Upper lobe of left lung (tissue), 6 donors: ENCODE data around the gene GNA14. TPM values are rescaled to one million over a fixed set of nuclear protein-coding genes. Genes with fewer than 3 reads are reported as not detected.

Source experiments
- ATAC-seq, 2 donors: fragments of 200-7000 bp; cut with Tn5 transposase; one replicate each; pipeline ENCODE4 v1.9.1; 2022; ENCODE audit warnings: mild to moderate bottlenecking in 2 of 2, moderate library complexity in 2 of 2; ENCODE audit not compliant: low FRiP score in 2 of 2
- DNase-seq, 2 donors: peaks; one replicate each; pipeline ENCODE4 v3.0.0-alpha.2; 2019 to 2020
- H3K27ac ChIP-seq, 4 donors: fragments of 200-600 bp; sonication (generic); one replicate each; pipeline ENCODE4 v1.5.1; 2016 to 2019
- H3K27me3 ChIP-seq, 4 donors: fragments of 200-600 bp; sonication (generic); one replicate each; pipeline ENCODE4 v1.5.1; 2017 to 2019
- H3K36me3 ChIP-seq, 4 donors: fragments of 200-600 bp; sonication (generic); one replicate each; pipeline ENCODE4 v1.5.1; 2016 to 2019
- H3K4me1 ChIP-seq, 4 donors: fragments of 200-600 bp; sonication (generic); one replicate each; pipeline ENCODE4 v1.5.1; 2018 to 2019
- H3K4me3 ChIP-seq, 4 donors: fragments of 200-600 bp; sonication (generic); one replicate each; pipeline ENCODE4 v1.5.1; 2017 to 2019; ENCODE audit warnings: mild to moderate bottlenecking in 2 of 4, moderate library complexity in 1 of 4
- H3K9me3 ChIP-seq, 4 donors: fragments of 200-600 bp; sonication (generic); one replicate each; pipeline ENCODE4 v1.5.1; 2018 to 2019
- CTCF ChIP-seq, 6 experiments: fragments of 450-650 bp in 4 of 6; fragments of 200-600 bp in 2 of 6; sonication (generic) in 2 of 6; IDR thresholded peaks; one replicate each; pipeline ENCODE4 v1.5.1; 2016 to 2019; ENCODE audit warnings: antibody characterized with exemption in 6 of 6
- EP300 ChIP-seq, 4 donors: sonication (generic); formaldehyde crosslinking; IDR thresholded peaks; one replicate each; pipeline ENCODE4 v1.5.1; 2017; ENCODE audit warnings: antibody characterized with exemption in 4 of 4, control low read depth in 2 of 4
- POLR2A ChIP-seq, 4 donors: fragments of 450-650 bp; IDR thresholded peaks; one replicate each; pipeline ENCODE4 v1.5.1; 2016 to 2017; ENCODE audit warnings: antibody characterized with exemption in 4 of 4, mild to moderate bottlenecking in 2 of 4
- POLR2AphosphoS5 ChIP-seq, 2 donors: sonication (generic); formaldehyde crosslinking; IDR thresholded peaks; one replicate each; pipeline ENCODE4 v1.5.1; 2017; ENCODE audit warnings: antibody characterized with exemption in 2 of 2
- WGBS, 2 donors: methylation state at CpG; one replicate each; pipeline ENCODE4 v1.1.5; 2017 to 2018; 5-methylcytosine and 5-hydroxymethylcytosine counted together
- total RNA-seq, 6 donors: library from RNA; depleted of rRNA in 4 of 6; stranded (reverse); fragments of >200 nt in 4 of 6; gene quantifications; one replicate each; pipeline versions ENCODE4 v1.1.0 to v1.2.1, GENCODE V29; 2016 to 2021
- donor health status: DM: no; HTN: no; CAD: no; lungs with moderate emphysema.
- donor health status: DM: no; HTN: yes; CAD: no; lungs with severe emphysema.

GNA14 gene
- total RNA-seq, 6 donors from 2014 or later: 6.0 to 28.3 (median 14.9) TPM

DNA sequence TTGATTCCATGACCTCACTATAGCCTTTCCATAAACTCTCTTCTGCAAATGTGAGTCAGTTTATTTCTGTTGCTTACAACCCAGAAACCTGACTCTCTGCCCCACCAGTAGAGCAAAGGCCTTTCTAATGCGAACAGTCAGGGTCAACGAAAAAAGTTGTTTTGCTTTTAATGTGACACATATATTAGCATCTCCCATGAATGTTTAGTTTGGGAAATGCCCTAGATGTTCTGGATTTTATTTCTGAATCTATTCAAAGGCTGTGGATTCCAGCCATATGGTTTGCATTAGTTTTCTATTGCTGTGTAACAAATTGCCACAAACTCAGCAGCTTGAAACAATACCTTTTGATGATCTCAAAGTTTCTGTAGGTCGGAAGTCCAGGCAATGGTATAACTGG lies 193.5 kb downstream of the GNA14 start:
- DNase-seq: no peak
- H3K9me3 ChIP-seq: no peaks in the 10 kb centered on the region
- H3K4me1 ChIP-seq: peaks cover 10 to 20% (median 16%) of the 10 kb centered on the region in 4 donors
- no peak overlapping the region for H3K4me3 ChIP-seq
- ATAC-seq: no peak
- no peaks in the 10 kb centered on the region for H3K36me3 ChIP-seq
- WGBS, 2 donors: 82 to 92% methylated on average over 3 of the region's 3 CpGs
- TF ChIP-seq POLR2AphosphoS5 (IDR thresholded peaks at IDR 0.05) (no peak), CTCF (IDR thresholded peaks at IDR 0.05) (no peak), POLR2A (IDR thresholded peaks at IDR 0.05) (no peak), EP300 (IDR thresholded peaks at IDR 0.05) (no peak)
- no peaks in the 10 kb centered on the region for H3K27me3 ChIP-seq
- H3K27ac ChIP-seq: no peak overlapping the region

DNA sequence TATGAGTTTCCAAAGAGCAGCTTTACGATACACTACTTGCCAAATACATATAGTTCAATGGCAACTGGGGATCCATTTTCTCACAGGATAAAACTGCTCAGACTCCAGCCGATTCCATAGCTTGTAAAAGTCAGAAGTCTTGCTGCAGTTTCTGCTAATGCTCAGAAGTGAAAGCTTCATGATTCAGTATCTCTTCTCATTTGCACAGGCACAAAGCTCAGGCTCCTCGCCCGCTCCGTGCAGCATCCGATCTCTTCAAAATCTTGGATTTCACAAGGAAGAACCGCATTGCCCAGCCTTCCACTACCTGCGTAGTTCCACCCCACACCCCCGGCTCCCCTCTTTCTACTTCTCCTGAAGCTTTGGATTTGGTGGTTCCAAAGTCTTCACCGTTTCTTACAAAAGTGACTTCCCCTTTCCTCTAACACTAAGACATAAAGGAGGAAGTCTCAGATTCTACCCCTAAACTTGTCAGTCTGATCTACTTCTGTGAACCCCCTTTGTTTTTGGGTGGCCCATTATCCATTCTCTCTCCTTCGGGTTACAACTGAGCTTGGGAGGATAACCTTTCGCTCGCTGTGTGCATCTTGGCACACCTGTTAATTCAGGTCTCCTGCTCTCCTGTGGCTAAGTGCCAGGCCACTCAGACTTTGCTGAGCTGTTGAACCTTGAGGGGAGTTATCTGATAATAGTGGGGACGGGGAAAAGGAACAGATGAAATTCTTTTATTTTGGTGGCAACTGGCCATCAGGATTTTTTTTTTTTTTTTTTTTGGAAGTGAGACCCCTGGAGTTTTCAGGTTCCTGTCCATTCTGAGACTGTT lies 194.1 kb downstream of the GNA14 start:
- Histone ChIP-seq H3K36me3 (no peaks in the 10 kb centered on the region), H3K4me3 (no peak overlapping the region), H3K27ac (no peak overlapping the region), H3K4me1 (peaks cover 13 to 20% (median 16%) of the 10 kb centered on the region in 4 donors), H3K9me3 (no peaks in the 10 kb centered on the region), H3K27me3 (no peaks in the 10 kb centered on the region)
- no peak for TF ChIP-seq EP300 (IDR thresholded peaks at IDR 0.05)
- TF ChIP-seq POLR2AphosphoS5 (IDR thresholded peaks at IDR 0.05): no peak
- TF ChIP-seq POLR2A (IDR thresholded peaks at IDR 0.05): no peak
- no peak for TF ChIP-seq CTCF (IDR thresholded peaks at IDR 0.05)
- DNase-seq (no peak), ATAC-seq (peak in 1 of 2 donors; percentile 24)
- WGBS, 2 donors: 74 to 76% methylated on average over 14 of the region's 14 CpGs

DNA sequence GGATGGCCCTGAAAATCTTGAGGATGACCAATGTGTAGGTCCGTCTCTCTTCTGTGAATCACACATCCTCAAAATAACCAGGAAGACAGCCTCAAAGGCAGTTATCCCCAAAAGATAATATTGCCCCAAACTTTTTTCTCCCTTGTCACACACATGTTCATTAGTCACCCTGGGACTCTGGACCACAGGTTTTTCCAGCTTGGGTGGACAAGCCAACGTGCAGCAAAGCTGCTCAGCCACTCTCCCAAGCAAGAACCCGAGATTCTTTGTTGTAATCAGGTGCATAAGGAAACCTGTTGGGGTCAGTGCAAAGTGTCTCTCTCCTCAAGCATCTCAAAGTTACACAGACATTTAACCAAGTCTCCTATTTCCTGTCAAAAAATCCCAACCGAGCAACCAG lies 196.6 kb downstream of the GNA14 start:
- WGBS, 2 donors: 88 to 96% methylated on average over 4 of the region's 4 CpGs
- no peak for ATAC-seq

GRCh38 chr9:77450085-77450475 lies 198.0 kb downstream of the GNA14 start:
- Histone ChIP-seq H3K36me3 (no peaks in the 10 kb centered on the region), H3K27ac (peak overlapping the region in 2 of 4 donors; percentile 4 to 62), H3K9me3 (no peaks in the 10 kb centered on the region), H3K27me3 (no peaks in the 10 kb centered on the region), H3K4me3 (no peak overlapping the region), H3K4me1 (peaks cover 0 to 4% (median 0%) of the 10 kb centered on the region in 4 donors)
- 91 to 94% methylated on average over 4 of the region's 4 CpGs for WGBS, 2 donors
- DNase-seq: no peak
- TF ChIP-seq POLR2A (IDR thresholded peaks at IDR 0.05) (no peak), EP300 (IDR thresholded peaks at IDR 0.05) (no peak), POLR2AphosphoS5 (IDR thresholded peaks at IDR 0.05) (no peak)
- ATAC-seq: no peak

More for the DNA sequence above, 196.6 kb downstream of the GNA14 start:
- Histone ChIP-seq H3K36me3 (no peaks in the 10 kb centered on the region), H3K4me3 (no peak overlapping the region), H3K27ac (no peak overlapping the region), H3K27me3 (no peaks in the 10 kb centered on the region), H3K9me3 (no peaks in the 10 kb centered on the region), H3K4me1 (peaks cover 0 to 4% (median 3%) of the 10 kb centered on the region in 4 donors)
- no peak for TF ChIP-seq POLR2A (IDR thresholded peaks at IDR 0.05)
- no peak for TF ChIP-seq CTCF (IDR thresholded peaks at IDR 0.05)
- TF ChIP-seq EP300 (IDR thresholded peaks at IDR 0.05): no peak
- TF ChIP-seq POLR2AphosphoS5 (IDR thresholded peaks at IDR 0.05): no peak
- no peak for DNase-seq

DNA sequence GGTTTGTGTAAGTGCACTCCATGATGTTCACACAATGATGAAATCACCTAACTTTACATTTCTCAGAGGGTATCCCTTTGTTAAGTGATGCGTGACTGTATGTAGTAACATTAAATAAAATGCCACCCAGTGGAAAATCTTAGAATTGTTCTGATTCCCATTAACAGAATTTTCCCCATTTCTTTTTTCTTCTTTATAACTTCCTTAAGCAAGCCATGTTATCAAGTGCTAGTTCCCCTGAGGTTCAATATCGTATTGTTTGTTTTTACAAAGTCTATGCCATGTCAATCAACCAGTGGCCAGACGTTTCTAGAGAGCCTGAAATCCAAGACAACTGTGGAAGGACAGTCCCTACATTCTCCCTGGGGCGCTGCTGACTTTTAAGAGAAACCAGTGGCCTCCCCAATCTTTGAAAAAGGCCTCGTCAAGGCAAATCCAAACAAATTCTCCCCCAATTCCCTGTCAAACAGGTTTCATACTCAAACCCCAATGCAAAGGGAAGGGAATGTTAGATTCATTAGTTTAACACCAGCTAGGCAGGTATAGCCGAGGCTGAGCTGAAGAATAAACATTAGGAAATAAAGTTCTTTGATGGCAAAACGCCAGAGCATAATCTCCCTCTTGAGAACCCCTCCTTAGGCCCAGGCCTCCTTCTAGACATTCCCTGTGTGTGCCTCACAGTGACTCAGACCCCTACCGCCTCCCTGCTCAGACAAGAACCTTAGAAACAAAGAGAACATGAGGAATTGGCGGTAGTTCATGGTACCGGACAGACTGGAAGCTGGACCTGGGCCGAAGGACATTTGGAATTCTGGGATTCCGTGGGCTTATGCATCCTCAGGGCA lies 198.7 kb downstream of the GNA14 start:
- Histone ChIP-seq H3K36me3 (no peaks in the 10 kb centered on the region), H3K9me3 (no peaks in the 10 kb centered on the region), H3K27ac (peak overlapping the region in 3 of 4 donors; percentile 32 to 62 (median 39)), H3K4me1 (peaks cover 0 to 4% (median 0%) of the 10 kb centered on the region in 4 donors), H3K4me3 (no peak overlapping the region), H3K27me3 (no peaks in the 10 kb centered on the region)
- ATAC-seq (peak; percentile 35 to 81), DNase-seq (peak in 1 of 2 donors; percentile 78)
- 62 to 67% methylated on average over 12 of the region's 12 CpGs for WGBS, 2 donors
- no peak for TF ChIP-seq POLR2AphosphoS5 (IDR thresholded peaks at IDR 0.05)
- TF ChIP-seq CTCF (IDR thresholded peaks at IDR 0.05): peak in 1 of 6 experiments; percentile 19
